NCI-H2196 treated with DMSO at 0.1 percent for 48 hours (cell line): ENCODE measurements around the gene ETS1.
"Not testable (repeated sequence)": the region's sequence is repeated elsewhere in the genome, so short reads cannot be mapped to it uniquely, and the experiment has no call there.

Experiments used
- DNase-seq: peaks from one replicate; lab custom pipeline; 2025; ENCODE audit not compliant: unreplicated experiment; lab: John Stamatoyannopoulos, UW

The ETS1 gene

DNA sequence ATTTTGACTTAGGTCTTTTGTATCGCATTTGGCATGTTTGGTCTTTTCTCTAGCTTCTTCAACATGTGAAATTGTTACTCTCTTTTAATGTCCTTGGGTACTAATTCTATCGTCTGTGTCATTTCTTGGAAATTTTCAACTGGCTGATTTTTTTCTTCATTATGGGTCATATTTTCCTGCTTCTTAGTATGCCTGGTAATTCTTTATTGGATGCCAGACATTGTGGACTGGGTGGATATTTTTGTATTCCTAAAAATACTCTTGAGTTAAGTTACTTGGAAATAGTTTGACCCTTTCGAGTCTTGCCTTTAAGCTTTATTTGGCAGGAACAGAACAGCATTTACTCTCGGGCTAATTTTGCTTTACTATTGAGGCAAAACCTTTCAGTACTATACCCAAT lies 140.1 kb downstream of the ETS1 start:
- no peak for DNase-seq

DNA sequence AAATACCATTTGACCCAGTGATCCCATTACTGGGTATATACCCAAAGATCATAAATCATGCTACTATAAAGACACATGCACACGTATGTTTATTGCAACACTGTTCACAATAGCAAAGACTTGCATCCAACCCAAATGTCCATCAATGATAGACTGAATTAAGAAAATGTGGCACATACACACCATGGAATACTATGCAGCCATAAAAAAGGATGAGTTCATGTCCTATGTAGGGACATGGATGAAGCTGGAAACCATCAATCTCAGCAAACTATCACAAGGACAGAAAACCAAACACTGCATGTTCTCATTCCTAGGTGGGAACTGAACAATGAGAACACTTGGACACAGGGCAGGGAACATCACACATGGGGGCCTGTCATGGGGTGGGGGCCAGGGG lies 141.4 kb downstream of the ETS1 start:
- DNase-seq, result not testable (repeated sequence)

DNA sequence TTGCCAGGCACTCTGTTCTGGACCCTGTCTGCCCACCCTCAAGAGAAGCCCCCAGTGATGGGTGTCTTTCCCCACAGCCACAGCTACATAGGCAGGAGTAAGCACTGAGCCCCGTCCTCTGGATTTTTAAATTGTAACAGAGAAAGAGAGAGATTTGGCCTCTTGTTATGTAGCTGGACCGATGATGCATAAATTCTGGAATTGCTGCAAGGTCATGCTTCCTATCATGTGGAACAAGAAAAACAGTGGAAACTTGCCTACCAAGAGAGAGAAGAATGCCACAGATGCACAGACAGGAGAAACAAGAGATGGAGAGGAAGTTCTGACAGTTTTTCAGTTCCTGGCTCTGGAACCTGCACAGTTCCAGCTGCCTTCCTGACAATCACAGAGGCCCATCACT lies 150.2 kb downstream of the ETS1 start:
- DNase-seq, result no peak

DNA sequence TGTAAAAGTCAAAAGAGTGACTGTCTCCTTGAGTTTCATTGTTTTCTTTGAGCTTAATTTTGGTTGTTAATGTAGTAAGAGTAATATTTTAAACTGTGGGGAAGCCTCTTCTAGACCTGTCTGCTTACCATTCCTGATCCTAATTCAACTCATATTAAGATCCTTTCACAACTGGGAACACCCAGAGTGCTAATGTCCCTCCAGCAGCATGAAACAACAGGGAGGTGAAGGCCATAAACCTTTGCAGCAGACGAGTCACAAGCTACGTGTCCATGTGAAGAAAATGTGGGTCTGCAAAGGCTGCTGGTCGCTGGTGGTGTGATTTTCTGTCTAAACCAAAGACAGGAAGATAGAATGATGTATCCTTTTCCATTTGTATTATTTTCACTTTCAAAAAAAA lies 152.5 kb downstream of the ETS1 start:
- DNase-seq, result no peak

DNA sequence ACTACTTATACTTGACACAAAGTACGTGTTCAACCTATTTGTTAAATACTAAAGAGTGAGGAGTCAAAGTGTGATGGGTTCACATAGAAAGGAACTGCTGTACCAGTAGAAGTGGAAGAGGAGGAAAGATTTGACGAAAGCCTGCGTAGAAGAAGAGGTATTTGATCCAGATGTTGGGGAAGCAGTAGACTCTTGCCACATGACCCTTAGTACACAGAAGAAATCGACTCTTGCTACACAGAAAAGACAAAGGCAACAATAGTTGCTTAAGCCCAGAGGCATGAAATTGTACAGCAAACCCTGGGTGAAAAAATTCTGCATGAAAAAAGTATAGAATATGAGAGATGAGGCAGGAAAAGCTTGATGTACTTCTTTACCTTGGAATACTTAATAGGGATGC lies 152.9 kb downstream of the ETS1 start:
- DNase-seq, result no peak

DNA sequence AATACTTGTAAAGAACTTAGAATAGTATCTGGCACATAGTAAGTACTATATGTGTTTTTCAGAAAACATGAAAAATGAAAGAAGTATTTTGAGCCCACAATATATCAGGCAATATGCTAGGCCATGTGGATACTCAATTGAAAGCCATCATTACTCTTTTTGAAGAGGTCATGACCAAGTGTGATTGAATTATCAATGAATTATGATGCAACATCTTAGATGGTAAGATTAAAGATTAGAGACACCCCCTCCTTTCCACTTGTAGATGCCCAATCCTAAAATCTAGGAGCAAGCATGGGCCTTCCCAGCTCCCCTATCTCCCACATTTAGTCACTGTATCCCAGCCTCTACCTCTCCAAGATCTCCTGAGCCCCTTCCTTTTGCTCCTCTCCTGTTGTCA lies 154.4 kb downstream of the ETS1 start:
- DNase-seq, result no peak

DNA sequence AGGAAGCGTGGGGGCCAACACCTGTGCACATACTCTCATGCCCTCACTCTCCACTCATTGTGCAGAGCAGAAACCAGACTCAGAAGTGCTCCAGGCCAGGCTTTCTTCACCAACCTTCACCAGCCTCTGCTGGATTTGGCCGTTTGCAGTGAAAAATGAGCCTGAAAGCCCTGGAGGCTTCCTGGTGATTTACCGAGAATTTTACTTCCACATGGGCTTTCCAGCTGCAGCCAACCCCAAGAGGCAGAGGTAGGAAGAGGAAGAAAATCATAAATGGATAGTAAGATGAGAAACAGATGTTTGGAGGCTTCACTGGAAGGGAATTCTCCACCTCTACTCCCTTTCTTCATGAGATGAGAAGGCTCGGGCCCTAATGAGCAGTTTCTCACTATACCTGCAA lies 155.4 kb downstream of the ETS1 start:
- DNase-seq, result no peak

DNA sequence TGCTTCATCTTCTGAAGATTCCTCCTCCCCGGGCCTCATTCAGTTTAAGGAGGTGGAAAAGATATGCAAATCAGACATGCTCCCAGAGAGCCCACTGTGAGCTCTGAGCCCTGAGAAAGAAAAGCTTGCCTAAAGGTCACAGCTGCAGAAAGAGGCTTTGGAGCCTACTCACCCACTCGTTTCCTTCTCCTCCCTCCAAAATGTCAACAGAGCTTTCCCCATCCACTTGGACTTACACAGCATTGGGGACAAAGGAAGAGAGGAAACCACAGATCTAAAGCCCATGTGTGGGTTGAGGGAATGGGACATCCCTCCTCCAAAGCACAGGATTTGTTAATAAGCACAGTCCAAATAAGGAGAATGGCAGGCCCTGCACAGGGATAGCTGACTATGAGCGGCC lies 158.4 kb downstream of the ETS1 start:
- DNase-seq, result no peak

DNA sequence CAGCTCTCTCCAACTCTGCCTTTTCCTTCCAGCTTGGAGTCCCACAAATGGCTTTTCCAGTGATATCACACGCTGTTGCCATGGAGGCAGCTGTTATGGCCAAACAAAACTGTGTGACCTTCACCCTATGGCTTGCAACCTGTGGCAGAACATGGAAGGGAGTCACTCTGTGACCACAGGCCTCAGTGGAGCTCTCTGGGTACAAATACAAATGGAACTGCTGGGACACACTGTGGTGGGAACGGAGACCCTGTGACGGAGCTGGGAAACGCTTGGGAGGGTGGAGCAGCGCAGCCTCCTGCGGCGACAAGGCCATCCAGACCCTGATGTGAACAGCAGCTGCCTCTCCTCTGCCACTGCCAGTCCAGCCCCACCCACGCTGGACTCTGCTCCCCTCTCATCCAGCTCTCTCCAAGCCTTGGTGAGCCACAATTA lies 162.5 kb downstream of the ETS1 start:
- no peak for DNase-seq

DNA sequence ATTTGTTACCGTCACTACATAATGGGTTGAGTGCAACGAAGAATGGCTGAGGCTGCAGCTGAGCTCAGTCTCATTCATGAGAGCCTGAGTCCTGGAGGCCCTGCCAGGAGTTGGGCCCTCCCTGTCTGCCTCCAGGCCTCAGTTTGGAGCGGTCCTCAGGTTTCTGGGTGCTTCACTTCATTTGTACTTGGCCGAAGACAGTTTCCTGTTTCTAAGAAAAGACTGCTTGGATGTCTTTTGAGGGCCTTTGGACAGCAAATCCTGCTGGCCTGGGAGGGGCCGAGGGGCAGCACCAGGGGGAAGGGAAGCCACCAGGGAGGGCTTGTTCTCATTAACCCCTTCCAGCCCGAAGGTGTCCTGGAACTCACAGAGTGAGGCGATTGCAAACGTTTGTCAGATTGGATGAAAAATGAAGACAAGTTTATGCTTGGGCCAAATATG lies 163.1 kb downstream of the ETS1 start:
- no peak for DNase-seq

DNA sequence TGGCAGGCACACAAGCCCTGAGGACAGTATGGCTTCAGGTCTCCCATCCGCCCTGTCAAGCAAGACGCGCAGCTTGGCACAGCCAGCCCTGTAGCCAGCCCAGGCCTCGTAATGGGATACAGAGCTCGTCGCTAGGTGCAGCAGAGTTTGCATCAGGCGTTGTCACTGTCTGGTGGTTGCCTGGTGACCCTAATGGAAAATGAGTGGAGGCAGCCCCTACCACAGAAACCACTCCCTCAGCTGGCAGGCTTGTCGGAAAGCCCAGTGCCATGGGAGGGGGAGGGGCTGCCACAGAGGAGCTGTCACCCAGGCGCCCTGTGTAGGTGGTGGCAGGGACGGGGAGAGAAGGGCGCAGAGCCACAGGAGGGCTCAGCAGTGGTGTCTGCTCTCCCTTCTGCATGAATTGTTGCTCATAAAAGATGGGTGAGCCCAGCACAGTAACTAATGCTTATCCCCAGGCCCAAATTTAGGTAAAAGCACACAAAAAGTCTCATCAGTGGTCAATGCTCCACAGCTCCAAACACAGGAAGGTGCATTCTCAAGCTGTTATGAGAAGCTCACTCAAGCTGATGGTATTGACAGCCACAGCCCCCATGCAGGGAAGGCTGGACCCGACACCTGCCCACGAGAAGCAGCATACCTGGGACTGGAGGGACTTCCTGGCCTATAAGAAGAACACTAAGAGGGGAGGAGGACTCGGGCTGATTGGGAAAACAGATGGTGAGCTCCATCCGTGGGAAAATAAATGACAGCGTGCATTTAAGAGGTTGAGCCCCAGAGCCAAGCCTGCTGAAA lies 164.6 kb downstream of the ETS1 start:
- DNase-seq, result peak; percentile 30

DNA sequence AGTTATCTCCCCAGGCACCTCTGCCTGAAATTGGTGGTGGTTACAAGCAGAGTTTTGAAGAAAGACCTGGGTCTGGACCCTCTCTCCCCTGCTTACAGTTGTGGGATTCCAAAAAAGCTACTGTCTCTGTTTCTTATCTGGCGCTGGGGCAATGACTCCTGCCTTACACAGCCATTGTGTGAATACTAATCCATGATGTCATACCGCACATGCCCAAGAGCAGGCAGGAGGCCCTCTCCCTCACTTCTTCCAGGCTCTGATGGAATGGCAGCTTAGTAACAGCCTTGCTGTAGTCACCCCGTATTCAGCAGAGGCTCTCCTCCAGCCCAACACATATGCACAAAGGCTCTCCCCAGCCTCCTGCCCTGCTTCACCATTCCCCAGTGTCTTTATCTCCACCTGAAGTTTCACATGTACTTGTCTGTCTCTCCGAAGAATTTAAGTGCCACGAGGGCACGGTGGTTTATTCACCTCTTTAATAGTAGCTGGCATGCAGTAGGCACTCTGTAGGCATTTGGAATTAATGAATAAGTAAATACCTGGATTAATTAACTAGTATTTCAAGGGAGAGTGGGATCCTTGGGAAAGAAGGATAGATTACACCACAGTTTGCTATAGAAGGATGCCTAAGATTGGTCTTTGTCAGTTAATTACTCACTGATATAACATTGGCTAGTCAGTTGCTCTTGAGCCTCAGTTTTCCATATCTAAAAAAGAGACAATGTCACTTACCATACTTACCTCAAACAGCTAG lies 165.6 kb downstream of the ETS1 start:
- no peak for DNase-seq

DNA sequence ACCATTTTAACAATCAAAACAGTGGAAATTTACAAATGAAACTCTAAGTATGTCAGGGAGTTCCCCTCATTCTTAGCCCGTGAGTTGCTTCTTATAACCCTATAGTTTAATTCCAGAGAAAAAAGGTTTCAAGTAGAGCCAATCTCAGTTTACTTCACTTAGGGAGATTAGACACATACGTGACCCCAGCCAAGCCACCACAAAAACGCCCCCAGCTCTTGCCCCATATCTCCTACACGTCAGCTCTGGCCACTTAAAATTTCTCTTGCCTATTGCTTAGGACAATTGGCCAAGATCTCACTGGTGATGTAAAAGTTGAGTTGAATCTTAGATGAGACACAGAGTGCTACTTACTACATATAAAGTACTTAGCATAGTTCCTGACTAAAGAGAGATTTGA lies 166.4 kb downstream of the ETS1 start:
- DNase-seq, result no peak

DNA sequence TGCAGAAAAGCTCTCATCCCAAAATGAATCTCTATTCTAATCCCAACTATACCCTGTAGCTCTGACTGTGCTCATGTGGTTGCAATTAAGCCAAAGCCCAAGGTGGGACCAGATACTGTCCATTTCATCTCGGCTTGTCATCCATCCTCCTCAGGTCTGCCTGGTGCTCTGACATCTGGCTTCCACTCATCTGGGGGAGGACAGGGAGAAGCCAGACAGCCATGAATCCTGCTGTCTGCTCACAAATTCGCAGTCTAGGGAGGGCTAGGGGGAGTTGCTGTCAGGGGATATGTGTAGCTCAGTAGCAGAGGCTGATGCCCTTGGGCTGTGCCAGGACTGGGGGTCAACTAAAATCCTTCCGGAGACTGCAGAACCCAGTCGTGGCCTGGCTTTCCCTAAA lies 167.1 kb downstream of the ETS1 start:
- no peak for DNase-seq

DNA sequence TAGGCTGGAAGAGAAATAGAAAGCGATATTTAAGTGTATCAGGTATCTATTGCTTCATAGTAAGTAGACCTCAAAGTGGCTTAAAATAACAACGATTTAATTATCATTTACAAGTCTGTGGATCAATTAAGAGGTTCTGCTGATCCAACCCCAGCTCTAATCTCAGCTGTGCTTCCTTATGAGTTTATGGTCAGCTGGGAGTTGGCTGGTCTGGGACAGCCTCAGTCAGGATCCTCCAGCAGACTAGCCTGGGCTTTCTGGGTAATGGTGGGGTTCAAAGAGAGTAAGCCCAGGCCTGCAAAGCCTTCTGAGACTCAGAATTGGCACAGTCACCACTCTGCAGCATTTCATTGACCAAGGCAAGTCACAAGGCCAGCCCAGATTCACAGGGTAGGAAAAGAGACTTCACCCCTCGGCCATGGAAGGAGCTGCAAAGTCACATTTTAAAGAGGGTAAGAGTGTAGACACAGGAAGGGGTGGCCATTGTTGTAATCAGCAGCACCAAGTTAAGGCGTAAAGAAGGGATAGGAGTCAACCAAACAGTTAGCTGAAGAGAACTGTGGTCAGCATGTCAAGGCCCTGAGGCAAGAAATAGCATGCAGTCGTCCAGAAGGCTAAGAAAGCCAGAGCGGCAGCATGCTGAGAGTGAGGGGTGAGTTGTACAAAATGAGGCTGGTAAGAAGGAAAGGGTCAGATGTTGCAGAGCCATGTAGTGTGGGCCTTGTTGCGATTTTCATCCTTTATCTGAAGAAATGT lies 168.2 kb downstream of the ETS1 start:
- no peak for DNase-seq

DNA sequence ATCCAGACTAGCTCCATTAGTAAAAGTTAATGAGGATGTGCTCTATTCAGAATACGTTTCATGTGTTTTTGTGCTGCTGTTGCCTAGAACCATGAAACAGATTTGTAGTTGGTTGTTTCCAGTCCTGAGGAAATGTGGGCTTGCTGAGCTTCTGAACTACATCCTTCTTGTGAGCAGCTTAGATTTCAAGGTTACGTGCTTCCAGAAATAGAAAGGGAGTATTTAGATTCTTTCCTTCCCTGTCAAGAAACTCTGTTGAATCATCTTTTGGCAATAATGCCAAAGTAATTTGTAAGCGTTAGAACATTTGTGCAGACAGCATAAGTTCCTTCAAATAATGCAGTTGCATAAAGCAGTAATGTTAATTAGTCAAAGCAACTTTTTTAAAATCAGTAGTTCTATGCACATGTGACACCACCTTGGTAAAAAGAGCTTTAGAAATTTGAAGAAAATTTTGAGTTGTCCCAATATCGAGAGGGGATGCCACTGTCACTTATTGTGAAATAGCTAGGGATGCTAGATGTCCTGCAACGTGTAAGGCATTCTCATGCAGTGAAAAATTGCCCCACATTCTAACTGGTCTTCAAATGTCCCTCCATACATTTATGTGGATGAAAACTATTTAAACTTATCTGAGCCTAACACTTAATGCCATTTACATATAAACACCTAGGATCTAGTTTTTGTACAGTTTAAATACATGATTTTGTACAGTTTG lies 169.6 kb downstream of the ETS1 start:
- DNase-seq, result no peak

DNA sequence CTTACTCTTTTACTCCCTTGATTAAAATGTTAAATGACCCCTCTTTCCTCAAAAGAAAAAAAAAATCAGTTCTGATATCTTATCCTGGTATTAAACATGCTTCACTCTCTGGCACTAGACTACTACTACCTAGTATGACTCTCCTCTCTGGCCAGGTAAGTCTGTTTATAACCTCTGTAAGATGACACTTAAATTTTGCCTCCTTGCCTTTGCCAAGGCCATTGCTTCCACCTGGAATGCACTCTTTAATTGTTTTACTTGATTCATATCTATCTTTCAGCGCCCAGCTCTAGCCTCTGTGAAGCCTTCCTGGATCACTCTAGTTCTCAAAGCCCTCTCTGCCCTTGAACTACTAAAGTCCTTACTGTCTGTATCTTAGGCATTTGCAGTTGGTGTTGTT lies 170.4 kb downstream of the ETS1 start:
- DNase-seq, result no peak

DNA sequence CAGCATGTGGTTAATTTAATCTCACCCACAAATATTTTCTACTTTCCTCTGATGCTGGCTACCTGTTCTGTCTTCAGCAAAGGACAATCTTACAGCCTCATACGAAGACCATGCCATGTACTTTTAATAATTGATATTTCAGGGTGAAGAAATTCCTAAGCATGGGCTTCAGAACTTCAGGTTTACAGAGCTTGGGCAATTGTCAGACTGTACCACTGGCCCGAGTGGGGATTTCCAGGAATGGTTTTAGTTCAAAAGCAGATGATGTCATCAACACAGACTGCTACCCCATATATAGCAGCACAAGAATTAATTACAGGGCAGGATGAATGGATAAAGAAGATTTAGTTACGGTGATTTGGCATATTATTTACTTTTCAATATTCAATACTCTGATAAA lies 171.8 kb downstream of the ETS1 start:
- DNase-seq, result no peak

DNA sequence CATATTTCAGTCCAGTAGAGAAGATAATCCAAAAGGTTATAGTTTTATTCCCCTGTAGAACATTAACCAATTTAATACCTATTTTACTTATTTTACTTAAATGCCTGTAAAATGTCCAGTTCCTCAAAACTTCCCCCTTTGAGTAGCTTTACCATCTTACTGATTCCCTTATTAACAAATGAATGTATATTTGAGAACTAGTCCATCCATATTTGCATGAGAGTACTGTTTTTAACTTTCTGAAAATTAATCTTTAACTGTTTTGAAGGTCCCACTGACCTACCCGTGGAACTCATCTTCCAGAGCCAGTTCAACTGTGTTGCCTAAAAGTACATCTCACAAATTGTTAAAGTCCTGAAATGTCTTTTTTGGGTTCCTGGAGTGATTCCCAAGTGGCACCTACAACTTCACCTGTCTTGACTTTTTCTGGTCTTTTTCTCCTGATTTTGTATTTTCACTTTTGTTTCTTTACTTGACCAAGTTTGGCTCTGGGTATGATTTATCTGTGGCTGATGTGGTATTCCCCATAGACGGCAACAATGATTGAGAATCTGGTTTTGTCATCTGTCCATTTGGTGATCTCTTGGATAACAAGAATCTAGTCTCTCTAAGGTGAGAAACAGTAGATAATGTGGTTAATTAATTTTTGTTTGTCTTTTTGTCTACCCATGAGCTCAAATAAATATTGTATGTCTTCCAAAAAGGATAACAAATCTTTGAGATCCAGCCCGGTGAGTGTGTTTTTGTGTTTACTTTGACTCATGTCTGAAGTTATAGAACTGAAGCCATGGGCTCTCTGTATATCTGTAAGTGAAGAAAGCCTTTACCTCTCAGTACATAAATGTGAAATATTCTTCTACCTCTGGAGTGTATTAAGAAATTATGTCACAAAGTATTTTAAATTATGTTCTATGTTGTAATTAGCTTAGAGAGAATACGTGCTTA lies 174.2 kb downstream of the ETS1 start:
- no peak for DNase-seq

DNA sequence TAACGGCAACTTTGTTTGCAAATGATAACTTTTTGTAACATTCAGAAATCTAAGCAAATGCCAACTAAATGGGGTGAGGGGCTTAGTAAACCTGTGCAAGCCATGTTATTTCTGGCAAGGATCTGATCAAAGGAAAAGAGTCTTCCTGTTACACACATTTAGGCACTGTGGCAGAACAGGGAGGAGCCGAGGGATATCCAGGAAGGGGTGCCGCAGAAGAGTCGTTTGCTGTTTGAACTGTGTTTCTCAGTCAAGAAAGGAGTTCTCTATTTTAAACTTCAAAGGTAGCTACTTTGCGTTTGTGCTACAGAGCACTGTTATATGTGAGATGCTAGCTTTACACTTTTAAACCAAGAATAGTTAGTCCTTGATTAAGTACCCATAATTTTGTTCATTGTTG lies 175.5 kb downstream of the ETS1 start:
- no peak for DNase-seq
